GM18508 (cell line): ENCODE measurements around the gene SLC16A10.
"Not testable (repeated sequence)": the region's sequence is repeated elsewhere in the genome, so short reads cannot be mapped to it uniquely, and the experiment has no call there.

ENCODE experiments used
- ATAC-seq: cut with Tn5 transposase; IDR thresholded peaks from one replicate; pipeline ENCODE4 v1.9.1; 2021; ENCODE audit warnings: moderate number of reproducible peaks; ENCODE audit not compliant: insufficient read depth, unreplicated experiment

The SLC16A10 gene

GRCh38 chr6:111124406-111124805 lies 37.1 kb downstream of the SLC16A10 start:
- no peak for ATAC-seq

GRCh38 chr6:111129013-111129412 lies 41.7 kb downstream of the SLC16A10 start:
- ATAC-seq = no peak

GRCh38 chr6:111131018-111131417 lies 43.7 kb downstream of the SLC16A10 start:
- not testable (repeated sequence) for ATAC-seq

GRCh38 chr6:111132669-111133068 lies 45.4 kb downstream of the SLC16A10 start:
- ATAC-seq = not testable (repeated sequence)

GRCh38 chr6:111134236-111134869 lies 47.0 kb downstream of the SLC16A10 start:
- ATAC-seq = not testable (repeated sequence)

- ATAC-seq = not testable (repeated sequence)
Observed at GRCh38 chr6:111137489-111138093, 50.3 kb downstream of the SLC16A10 start.

- no peak for ATAC-seq
Observed at GRCh38 chr6:111147440-111147839, 60.1 kb downstream of the SLC16A10 start.

- no peak for ATAC-seq
Observed at GRCh38 chr6:111148110-111148509, 60.8 kb downstream of the SLC16A10 start.

- ATAC-seq = no peak
Observed at GRCh38 chr6:111150577-111150976, 63.3 kb downstream of the SLC16A10 start.

- no peak for ATAC-seq
Observed at GRCh38 chr6:111154981-111155380, 67.7 kb downstream of the SLC16A10 start.

GRCh38 chr6:111157412-111157811 lies 70.1 kb downstream of the SLC16A10 start:
- no peak for ATAC-seq

- no peak for ATAC-seq
Observed at GRCh38 chr6:111159633-111160032, 72.3 kb downstream of the SLC16A10 start.

- ATAC-seq = no peak
Observed at GRCh38 chr6:111161650-111162049, 74.3 kb downstream of the SLC16A10 start.

- no peak for ATAC-seq
Observed at GRCh38 chr6:111162504-111162903, 75.2 kb downstream of the SLC16A10 start.

- ATAC-seq = peak; percentile 67
Observed at GRCh38 chr6:111171577-111172400, 84.5 kb downstream of the SLC16A10 start.

GRCh38 chr6:111172563-111172962 lies 85.3 kb downstream of the SLC16A10 start:
- ATAC-seq = no peak

- no peak for ATAC-seq
Observed at GRCh38 chr6:111173341-111173740, 86.0 kb downstream of the SLC16A10 start.

- no peak for ATAC-seq
Observed at GRCh38 chr6:111173946-111174345, 86.6 kb downstream of the SLC16A10 start.

- no peak for ATAC-seq
Observed at GRCh38 chr6:111175109-111175508, 87.8 kb downstream of the SLC16A10 start.

GRCh38 chr6:111176038-111176759 lies 88.9 kb downstream of the SLC16A10 start:
- no peak for ATAC-seq

- ATAC-seq = no peak
Observed at GRCh38 chr6:111176760-111177099, 89.4 kb downstream of the SLC16A10 start.
